HG03521 (cell line): ENCODE data around the gene LZIC.

ENCODE experiments used
- ATAC-seq: cut with Tn5 transposase; IDR thresholded peaks from one replicate; pipeline ENCODE4 v1.9.1; 2021; ENCODE audit warnings: mild to moderate bottlenecking, moderate library complexity; ENCODE audit not compliant: unreplicated experiment

Gene LZIC

DNA sequence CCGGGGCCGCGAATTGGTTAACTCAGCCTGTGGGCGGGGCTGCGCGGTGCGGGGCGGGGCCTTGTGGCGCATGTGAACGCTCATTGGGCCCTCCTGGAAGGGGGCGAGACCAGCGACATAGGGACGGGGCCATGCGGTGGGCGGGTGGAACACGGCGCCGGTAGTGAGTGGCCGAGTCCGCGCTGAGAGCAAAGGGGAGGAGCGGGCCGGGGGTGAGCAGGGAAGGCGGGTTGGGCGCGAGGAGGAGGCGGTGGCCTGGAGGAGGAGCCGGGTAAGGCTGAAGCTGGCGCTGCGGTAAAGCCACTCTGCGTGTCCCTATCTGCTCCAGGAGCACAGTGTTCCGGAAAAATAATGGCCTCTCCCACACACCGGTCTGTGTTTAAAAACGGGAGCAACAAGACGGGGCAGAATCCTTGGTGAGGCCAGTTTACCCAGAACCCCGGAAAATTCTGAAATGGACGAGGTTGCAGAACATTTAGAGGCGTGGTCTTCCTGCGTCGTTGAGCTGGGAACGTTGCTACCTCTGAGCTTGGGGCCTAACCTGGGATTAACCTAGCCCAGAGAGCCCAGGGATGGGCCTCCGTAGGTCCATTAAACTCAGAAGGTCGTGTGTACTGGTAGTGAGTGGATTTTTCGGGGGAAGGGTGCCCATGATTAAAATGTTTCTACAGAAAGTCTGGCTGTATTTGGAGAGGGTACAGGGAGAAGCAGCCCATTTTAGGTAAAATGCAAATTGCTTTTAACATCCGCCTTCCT is 32.6 kb downstream of the LZIC start:
- peak; percentile 93 for ATAC-seq

DNA sequence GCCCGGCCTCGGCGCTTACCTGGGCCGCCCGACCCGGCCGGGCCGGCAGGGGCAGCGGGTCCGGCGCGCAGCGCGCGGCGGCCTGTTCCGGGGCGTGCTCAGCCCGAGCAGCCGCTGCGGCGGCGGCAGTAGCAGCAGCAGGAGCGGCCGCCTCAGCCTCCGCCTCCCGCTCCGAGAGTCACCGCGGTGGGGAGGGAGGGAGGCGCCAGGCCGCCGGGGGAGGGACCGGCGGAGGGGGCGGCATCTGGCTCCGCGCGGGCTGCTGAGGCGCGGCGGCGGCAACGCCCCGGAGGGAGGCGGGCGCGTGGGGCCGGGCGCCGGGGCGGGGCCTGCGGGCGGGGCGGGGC is 33.1 kb downstream of the LZIC start, which contains the start of gene CTNNBIP1:
CTNNBIP1 (minus strand) TSS at position 194 of the 347 bp plus-strand sequence. CDS start 38,205 bp downstream, outside the sequence.
- ATAC-seq, result peak; percentile 80

DNA sequence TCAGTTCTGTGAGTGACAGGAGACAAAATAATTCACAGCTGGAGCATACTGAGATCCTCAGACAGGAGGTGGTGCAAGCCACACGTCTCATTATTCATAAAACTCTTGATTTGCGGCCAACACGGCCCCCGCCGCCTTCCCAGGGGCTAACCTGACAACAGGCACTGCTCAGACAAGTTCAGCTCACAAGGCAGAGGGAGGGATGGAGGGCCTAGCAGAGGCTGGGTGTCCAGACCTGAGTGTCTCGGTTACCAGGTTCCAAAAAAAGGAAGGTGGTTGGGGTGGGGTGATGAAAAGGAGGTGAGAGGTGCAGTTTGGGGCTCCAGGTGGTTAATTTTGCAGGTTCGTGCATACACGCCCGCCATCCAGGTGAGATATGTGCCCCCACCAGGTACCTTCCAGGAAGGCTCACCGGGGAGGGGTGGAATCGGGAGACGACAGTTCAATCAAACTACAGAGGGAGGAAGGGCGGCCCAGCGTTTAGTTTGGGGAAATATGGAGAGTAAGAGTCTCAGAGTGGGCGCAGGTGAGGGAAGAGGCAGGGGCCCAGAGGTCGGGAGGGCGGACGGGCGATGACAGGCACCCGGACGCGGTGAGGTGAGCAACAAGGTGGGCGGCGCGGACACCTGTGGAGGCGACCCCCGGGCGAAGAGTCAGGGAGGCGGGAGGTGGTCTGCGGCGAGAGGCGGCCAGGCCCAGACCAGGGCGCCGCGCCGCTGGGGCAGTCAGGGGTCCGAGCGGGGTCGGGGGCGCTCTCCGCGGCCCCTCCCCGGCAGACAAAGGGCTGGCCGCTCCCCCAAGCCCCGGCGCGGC is 33.8 kb downstream of the LZIC start:
- ATAC-seq, result no peak

DNA sequence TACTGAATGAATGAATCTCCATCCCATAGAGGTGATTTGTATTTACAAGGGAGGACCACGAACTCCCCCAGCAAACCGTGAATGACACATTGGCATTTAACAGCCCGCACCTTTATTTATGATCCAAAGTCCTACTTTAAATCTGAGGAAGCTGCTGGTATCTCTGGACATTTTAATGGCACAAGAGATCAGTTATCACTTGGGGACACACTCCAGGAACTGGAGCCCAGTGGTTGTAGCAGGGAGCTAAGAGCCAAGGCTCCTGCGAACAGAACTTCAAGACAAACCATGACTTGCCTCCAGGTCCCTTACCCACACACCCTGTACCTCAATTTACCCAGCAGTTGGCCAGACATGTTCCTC is 34.3 kb downstream of the LZIC start:
- no peak for ATAC-seq

DNA sequence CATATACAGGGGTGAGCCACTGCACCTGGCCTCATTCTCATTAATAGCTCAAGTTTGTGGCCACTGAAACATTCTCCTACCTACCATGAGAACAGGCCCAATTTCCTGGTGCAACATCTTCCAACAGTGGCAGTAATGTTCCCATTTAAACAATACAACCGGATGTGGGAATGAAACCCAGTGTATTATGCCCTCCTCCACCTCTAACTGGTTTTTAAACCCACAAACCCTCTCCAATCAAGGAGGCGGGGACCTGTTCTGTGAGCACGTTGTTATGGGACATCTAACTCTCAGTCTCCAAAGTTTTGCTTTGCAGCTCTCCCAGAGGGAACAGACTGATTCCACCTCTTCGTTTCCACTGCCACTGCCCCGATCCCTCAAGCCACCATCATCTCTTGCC is 35.8 kb downstream of the LZIC start:
- no peak for ATAC-seq

DNA sequence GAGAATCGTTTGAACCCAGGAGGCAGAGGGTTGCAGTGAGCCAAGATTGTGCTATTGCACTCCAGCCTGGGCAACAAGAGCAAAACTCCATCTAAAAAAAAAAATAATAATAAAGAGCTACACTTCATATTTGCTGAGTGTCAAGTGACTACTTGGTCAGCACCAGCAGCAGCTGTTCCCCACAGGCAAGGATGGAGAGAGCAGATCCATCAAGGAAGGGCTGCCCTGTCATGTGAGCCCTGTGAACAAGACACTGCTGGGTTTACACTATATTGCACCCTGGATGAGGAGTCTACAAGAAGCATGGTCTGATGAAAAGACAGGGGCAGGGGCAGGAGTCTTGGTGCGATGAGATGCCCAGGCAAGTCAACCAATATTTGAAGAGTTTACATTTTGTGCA is 36.7 kb downstream of the LZIC start:
- ATAC-seq, result no peak

DNA sequence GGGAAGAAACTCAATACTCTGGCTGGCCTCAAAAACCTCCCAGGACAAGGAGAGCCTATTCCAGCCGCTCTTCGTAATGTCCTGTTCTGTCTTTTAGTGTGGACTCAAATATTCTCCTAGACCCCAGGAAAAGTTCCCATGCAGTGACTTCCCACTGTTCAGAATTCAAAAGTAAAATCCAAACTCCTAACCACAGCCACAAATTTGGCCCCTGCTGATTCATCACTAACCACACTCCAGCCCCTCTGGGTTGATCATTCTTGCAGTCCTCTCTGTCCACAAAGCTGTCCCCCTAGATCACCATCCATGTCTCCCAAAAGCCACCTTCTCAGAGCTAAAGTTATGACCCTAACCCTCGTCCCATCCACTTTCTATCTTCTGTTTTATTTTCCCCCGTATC is 38.2 kb downstream of the LZIC start:
- no peak for ATAC-seq

DNA sequence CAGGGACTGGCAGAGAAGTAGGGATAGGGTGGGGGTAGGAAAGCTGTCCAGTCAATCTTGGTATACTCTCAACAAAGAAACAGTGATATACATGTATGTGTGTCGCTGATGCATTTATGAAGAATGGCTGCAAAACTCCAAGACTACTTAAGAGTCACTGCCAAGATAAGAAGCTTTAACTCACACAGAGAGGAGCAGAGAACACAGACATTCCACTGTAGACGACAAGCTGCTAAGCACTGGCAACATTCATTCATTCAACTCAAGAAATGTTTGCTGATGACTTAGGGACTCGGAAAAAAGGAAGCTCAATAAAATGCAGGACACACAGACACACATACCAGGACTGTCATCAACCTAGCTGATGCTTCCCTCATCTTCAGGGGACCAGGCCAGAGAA is 38.6 kb downstream of the LZIC start:
- no peak for ATAC-seq

DNA sequence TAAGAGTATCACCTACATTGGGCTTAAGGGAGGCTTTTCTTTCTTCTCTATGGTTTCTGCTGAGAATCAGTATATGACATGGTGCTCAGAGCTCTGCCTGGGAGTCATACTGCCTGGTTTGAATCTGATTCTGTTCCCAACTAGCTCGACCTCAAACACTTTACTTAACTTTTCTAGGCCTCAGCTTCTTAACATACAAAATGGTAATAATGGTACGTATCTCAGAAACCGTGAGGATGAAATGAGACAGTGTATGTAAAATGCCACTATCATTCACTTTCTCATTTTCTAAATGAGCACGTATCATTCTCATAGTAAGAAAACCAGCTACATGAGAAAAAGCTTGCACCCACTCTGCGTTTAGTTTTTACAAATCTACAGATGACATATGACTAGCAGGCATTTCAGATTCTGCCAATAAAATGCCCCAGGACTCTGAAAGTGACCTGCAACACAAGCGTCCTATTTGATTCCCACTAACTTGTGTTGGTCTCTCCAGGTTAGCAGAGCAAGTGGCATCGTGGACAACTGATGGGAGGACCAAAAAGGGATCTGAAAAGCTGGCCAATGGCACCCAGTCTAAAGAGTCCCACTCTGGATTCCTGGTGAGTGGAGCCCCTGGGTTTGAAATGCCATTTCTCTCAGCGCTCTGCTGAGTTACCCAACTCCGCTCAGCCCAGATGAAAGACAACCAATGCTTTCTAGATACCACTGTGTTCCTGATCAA is 39.2 kb downstream of the LZIC start:
- no peak for ATAC-seq

DNA sequence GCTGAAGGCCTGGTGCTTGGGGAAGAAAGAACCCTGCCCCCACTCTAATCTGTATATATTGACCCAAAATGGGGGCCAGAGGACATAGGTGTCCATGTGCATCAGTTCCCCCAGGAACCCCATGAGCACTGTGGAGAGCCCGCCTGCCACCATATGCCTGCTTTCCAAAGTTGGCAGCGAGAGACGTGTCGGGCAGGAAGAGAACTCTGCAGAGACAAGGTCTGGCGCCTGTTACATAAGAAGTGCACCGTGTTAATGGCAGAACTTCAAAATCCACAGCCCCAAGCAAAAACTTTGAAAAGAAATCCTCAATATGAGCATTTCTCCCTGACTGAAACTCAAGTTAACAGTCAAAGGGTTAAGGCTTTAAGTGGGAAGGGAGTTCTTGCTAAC is 41.1 kb downstream of the LZIC start:
- ATAC-seq, result no peak

DNA sequence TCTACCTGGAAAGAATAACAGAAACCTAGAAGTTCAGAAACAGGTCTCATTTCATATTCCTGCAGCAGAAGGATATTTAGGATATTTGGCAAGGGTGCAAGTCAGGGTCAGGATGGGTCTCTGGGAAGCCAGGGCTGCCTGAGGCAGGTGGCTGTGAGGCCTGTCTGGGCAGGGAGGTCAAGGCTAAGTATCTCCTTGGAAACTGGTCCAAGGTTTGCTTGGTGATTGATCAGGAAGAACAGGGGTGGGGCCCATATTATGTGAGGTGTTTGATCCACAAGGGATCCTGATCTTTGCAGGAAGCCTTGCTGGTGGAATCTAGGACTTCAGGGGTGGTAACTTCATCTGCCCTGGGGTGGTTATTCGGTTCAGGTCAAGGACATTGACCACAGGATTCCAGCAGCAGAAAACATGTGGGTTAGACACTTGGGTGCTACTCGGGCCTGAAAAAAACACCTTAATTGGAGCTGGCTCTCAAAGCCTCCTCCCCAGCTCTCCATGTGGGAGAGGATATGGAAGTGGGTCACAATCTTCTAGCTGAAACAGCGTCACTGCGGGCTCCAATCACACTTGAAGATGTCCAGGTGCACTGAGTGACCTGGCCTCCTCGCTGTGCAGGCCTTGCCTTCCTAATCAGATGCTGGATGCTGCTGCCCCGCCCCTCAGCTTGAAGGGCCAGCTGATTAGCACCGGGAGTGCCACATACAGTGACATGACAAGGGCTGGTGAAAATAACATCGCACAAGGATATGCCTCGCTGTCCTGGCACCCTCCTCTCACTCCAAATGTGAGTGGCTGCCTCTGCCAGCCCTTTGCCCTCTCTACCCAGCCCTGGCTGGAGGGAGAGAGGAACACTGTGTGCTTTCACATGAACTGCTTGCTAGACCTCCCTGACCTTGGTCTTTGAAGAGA is 41.8 kb downstream of the LZIC start:
- no peak for ATAC-seq

DNA sequence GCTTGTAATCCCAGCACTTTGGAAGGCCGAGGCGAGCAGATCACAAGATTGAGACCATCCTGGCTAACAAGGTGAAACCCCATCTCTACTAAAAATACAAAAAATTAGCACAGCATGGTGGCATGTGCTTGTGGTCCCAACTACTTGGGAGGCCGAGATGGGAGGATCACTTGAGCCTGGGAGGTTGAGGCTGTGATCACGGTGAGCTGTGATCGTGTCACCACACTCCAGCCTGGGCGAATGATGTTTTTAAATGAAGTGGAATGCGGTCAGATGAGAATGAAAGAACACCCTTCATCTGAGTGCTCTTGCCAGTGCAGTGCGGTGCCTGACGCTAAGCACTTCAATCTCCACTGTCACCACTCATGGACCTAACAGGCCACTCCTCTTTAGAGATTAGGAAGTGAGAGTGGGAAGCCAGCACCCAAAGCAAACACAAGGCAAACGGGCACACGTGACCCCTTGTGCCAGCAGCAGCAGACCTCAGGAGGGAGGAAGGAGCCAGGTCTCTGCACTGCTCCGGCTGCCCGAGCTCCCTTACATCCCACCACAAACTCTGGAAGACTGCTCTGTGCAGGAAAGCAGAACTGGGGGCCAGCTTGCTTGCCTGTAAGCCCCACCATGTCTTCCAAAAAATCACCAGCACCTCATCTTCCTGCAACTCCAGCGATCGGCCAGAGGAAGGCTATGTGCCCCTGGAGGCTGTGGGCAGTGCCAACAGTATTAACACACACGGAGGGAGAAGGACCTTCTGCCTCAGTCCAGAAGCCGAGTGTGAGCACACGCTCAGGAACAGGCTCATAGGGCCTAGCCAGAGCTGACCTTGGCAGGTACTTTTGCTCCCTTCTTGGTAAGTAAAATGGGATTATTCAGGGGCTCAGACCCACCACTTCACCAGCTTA is 42.8 kb downstream of the LZIC start:
- ATAC-seq, result no peak

DNA sequence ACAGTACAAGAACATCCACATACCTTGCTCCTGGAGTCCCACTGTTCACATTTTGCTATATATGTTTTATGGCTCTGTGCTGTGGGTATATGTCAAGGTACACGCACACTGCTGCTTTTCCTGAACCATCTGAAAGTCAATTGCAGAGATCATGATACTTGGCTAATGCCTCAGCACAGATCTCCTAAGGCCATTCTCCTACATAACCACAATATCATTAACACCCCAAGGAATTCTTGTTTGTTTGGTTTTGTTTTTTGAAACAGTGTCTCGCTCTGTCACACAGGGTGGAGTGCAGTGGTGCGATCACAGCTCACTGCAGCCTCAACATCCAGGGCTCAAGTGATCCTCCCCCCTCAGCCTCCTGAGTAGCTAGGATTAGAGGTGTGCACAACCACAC is 49.1 kb downstream of the LZIC start:
- ATAC-seq, result no peak

DNA sequence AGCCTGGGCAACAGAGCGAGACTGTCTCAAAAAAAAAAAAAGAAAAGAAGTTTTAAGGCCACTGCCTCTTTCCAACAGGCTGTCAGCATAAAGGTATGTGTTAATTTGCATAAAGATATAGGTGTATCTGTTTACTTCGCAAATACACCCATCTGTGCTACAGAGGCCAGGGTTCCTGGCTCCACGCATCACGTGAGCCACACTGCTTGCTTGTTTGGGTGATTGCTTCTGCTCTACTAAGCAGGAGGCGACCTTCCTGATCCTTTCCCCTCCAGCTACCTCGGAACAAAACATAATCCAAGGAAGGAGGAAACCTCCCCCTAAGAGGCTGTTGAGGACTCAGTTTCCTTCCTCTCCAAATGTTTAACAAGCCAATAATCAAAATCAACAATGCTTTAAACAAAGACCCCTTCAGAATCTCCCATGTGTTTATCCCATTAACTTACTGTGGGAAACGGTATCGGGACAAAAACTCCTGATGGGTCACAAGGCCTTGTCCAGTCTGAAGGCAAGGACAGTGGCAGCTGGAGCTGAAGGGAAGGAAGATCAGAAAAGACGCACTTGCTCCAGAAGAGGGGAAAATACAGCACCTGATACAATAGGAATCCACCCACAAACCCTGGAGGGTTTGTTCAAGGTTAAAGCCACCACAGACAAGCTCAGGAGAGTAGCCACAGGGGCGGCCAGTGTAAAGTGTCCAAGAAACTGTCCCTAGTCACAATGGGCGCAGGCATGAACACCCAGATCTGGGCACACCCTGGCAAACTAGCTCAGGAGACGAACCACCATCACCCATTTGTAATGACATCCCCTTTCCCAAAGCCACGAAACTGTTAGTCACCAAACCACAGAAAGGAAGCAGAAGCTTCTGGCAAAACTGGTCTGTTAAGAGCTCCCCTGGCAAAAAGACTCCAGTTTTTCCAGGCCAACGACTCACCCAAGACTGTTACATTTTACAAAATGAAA is 50.3 kb downstream of the LZIC start:
- ATAC-seq, result no peak

DNA sequence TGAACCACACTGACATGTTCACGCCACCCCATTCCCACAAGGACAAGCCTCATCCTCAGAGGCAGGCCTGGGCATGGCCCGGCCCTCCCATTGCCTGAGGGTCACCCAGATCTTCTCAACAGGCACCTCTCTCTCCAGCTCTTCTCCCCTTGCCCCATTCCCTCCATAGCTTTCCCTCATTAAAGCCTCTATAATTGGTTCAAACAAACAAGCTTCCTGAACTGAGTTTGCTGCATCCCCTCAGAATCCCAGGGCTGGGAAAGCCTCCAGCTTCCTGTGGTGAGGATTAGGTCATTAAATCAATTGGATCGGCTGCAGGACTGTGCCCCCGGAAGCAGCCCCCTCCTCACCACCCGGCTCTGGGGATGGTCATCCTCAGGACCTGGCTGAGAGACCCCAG is 52.0 kb downstream of the LZIC start:
- ATAC-seq, result no peak

DNA sequence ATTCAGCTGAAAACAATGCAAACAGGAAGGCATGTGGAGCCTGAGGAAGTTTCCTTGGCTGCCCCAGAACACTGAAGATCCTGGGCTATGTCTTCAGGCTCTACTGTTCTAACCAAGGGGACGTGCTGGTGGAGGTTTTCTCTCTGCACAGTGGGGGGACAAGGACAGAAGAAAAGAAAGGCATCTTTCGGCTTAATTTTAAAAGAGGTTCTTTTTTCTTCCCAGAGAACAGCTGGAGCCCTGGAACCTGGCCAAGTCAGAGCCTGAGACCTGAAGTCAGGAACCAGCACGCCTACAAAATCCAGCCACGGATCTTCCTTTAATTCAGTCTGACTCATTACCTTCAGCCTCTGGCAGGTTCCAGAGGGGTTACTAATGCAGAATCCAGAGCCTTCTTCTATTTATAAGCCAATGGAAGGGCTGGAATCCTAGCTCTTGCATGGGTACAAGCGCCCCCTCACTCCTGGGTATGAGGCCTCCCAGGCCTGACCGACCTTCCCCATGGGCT is 52.9 kb downstream of the LZIC start:
- no peak for ATAC-seq

DNA sequence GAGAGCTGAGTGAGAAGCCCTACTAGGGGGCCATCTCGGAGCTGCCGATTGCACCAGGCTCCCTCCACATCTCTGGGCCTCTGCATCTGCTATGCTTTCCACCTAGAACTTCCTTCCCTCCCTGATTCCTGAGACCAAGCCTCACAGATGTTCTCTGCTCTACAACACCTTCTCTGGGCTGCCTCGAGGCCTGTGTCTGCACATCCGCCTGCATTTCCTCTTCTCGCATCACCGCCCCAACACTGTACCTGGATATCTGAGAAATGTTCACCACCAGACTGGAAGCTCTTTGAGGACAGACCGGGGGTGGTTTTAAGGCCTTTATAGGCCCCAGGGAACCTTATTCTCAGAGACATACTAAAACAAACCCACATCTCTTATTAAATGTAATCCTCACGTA is 53.8 kb downstream of the LZIC start:
- ATAC-seq, result no peak

DNA sequence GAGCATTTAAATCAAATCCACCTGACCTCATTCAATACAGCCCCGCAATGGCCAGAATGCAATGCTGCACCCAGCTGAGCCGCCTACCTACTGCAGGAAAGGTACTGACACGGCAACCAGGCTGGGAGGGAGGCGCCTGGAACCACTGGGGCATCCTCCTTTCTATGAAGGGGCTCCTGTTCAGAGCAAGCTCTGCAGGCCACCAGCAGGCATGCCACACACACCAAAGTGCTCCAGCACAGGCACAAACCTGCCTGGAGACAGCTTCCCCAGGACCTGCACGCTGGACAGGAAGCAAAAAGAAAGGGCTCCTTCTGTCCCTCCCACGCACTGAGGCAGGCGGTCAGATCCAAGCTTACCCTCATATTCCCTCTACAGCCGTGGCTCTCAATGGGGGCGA is 54.3 kb downstream of the LZIC start:
- ATAC-seq, result no peak
